Large intestine (tissue), 12 donors: ENCODE results near the gene ADAD1. TPM values are rescaled to one million over a fixed set of nuclear protein-coding genes. Genes with fewer than 3 reads are reported as not detected.

ENCODE experiments used
- DNase-seq, 2 donors: peaks; one replicate each; pipeline versions ENCODE4 v3.0.0 to v3.0.0-alpha.2; 2013
- H3K27ac ChIP-seq: one replicate; pipeline ENCODE4 v1.5.1; 2013; ENCODE audit warnings: low read length
- H3K27me3 ChIP-seq: 2 replicates; pipeline ENCODE4 v1.6.1; 2013; ENCODE audit warnings: low read length; ENCODE audit not compliant: control insufficient read depth, insufficient read depth
- H3K36me3 ChIP-seq: 2 replicates; pipeline ENCODE4 v1.6.1; 2013; ENCODE audit warnings: low read length; ENCODE audit not compliant: control insufficient read depth, insufficient read depth
- H3K4me1 ChIP-seq: one replicate; pipeline ENCODE4 v1.6.1; 2013; ENCODE audit warnings: low read length; ENCODE audit not compliant: control insufficient read depth, insufficient read depth
- H3K4me3 ChIP-seq: one replicate; pipeline ENCODE4 v1.5.1; 2013; ENCODE audit warnings: low read length
- H3K9me3 ChIP-seq: one replicate; pipeline ENCODE4 v1.6.1; 2013; ENCODE audit warnings: mild to moderate bottlenecking, low read depth, low read length, moderate library complexity; ENCODE audit not compliant: control insufficient read depth
- WGBS: methylation state at CpG from one replicate; pipeline ENCODE4 v1.1.5; 2013; ENCODE audit warnings: low lambda C conversion rate; ENCODE audit not compliant: insufficient coverage; 5-methylcytosine and 5-hydroxymethylcytosine counted together
- long read RNA-seq, 11 donors: transcript quantifications; one replicate each; lab custom pipeline, GENCODE V29; 2026
- polyA plus RNA-seq: library from polyadenylated mRNA; unstranded; fragments of 120-200 nt; gene quantifications from one replicate; pipeline ENCODE4 v1.2.1, GENCODE V29; 2013

Gene ADAD1
- polyA plus RNA-seq: not detected
- long read RNA-seq, donor 1: 0 reads
- long read RNA-seq, donor 2: 0 reads
- long read RNA-seq, donor 3: 0 reads
- long read RNA-seq, donor 4: 0 reads
- long read RNA-seq, donor 5: 0 reads
- long read RNA-seq, donor 6: 0 reads
- long read RNA-seq, donor 7: 0 reads
- long read RNA-seq, donor 8: 0 reads
- long read RNA-seq, donor 9: 0 reads
- long read RNA-seq, donor 10: 0 reads
- long read RNA-seq, donor 11: 0 reads

- no peaks in the 10 kb centered on the region for H3K36me3 ChIP-seq
- no peak for DNase-seq
- H3K4me3 ChIP-seq: no peak within 1 kb of the TSS
- H3K27me3 ChIP-seq: no peaks in the 10 kb centered on the region
- H3K27ac ChIP-seq: no peak within 1 kb of the TSS
- H3K4me1 ChIP-seq: no peaks in the 10 kb centered on the region
- WGBS: 100% methylated on average over 4 of the region's 7 CpGs
- peaks cover 6% of the 10 kb centered on the region for H3K9me3 ChIP-seq
Observed at GRCh38 chr4:122378711-122379110, at the start of gene ADAD1. Gene ADAD1 (plus strand): TSS chr4:122379011. CDS start chr4:122380070, 1,059 bp downstream.

GRCh38 chr4:122329876-122330565, 48.8 kb upstream of the ADAD1 start:
- no peak overlapping the region for H3K4me3 ChIP-seq
- peaks cover 36% of the 10 kb centered on the region for H3K36me3 ChIP-seq
- H3K27me3 ChIP-seq: no peaks in the 10 kb centered on the region
- WGBS: 100% methylated on average over 2 of the region's 3 CpGs
- no peak for DNase-seq
- no peaks in the 10 kb centered on the region for H3K9me3 ChIP-seq
- no peak overlapping the region for H3K27ac ChIP-seq
- H3K4me1 ChIP-seq: no peaks in the 10 kb centered on the region

GRCh38 chr4:122331195-122331594, 47.6 kb upstream of the ADAD1 start:
- H3K27ac ChIP-seq: no peak overlapping the region
- H3K36me3 ChIP-seq: peaks cover 47% of the 10 kb centered on the region
- H3K4me1 ChIP-seq: no peaks in the 10 kb centered on the region
- H3K4me3 ChIP-seq: no peak overlapping the region
- no peaks in the 10 kb centered on the region for H3K27me3 ChIP-seq
- H3K9me3 ChIP-seq: no peaks in the 10 kb centered on the region
- DNase-seq: no peak
- no CpG with 5 or more reads among the region's 4 CpGs for WGBS

GRCh38 chr4:122334828-122335227, 44.0 kb upstream of the ADAD1 start:
- Histone ChIP-seq H3K4me1 (no peaks in the 10 kb centered on the region), H3K9me3 (no peaks in the 10 kb centered on the region), H3K36me3 (peaks cover 44% of the 10 kb centered on the region), H3K27ac (no peak overlapping the region), H3K4me3 (no peak overlapping the region), H3K27me3 (no peaks in the 10 kb centered on the region)
- DNase-seq: no peak

GRCh38 chr4:122341886-122342285, 36.9 kb upstream of the ADAD1 start:
- Histone ChIP-seq H3K36me3 (peaks cover 33% of the 10 kb centered on the region), H3K4me3 (no peak overlapping the region), H3K27me3 (no peaks in the 10 kb centered on the region), H3K4me1 (no peaks in the 10 kb centered on the region), H3K27ac (no peak overlapping the region), H3K9me3 (no peaks in the 10 kb centered on the region)
- DNase-seq: no peak
- WGBS: 67% methylated on average over 1 of the region's 1 CpG

- Histone ChIP-seq H3K4me1 (no peaks in the 10 kb centered on the region), H3K9me3 (no peaks in the 10 kb centered on the region), H3K27ac (no peak overlapping the region), H3K4me3 (no peak overlapping the region), H3K27me3 (no peaks in the 10 kb centered on the region), H3K36me3 (peaks cover 55% of the 10 kb centered on the region)
- DNase-seq: no peak
- WGBS: 100% methylated on average over 1 of the region's 1 CpG
Observed at GRCh38 chr4:122346036-122346435, 32.8 kb upstream of the ADAD1 start.

DNA sequence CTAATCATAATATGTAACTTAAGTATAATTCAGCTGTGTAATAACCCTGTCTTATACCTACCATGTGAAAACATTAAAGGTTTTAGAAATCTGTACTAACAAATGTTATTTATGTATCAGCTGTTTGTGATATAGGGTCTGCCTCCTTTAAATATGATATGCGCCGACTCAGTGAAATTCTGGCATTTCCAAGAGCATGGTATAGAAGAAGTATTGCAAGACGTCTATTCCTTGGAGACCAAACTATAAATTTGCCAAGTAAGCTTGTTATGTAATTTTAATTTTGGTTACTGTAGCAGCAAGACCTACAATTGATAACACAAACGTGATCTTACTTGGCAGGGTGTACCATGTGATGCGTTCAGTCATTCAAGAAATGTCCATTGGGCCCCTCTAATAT, 32.3 kb upstream of the ADAD1 start:
- DNase-seq: no peak
- Histone ChIP-seq H3K27ac (no peak overlapping the region), H3K4me1 (no peaks in the 10 kb centered on the region), H3K36me3 (peaks cover 55% of the 10 kb centered on the region), H3K9me3 (no peaks in the 10 kb centered on the region), H3K27me3 (no peaks in the 10 kb centered on the region), H3K4me3 (no peak overlapping the region)
- 80% methylated on average over 1 of the region's 5 CpGs for WGBS

DNA sequence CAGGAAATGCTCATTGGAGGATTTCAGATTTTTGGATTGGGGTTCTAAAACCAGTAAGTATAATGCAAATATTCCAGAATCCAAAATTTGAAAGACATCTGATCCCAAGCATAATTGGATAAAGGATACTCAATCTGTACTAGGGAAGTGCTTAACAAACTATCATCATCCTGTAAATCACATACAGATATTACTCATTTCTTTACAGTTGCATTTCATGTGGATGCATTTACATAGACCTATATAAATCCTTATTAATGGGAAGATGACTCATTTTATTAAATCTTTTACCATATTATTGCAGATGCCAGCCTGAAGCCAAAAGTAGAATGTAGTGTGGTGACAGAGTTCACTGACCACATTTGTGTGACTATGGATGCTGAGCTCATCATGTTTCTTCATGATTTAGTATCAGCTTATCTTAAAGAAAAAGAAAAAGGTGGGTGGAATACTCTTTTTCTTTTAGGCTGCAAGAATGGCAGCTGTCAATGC, 22.4 kb upstream of the ADAD1 start:
- Histone ChIP-seq H3K27ac (no peak overlapping the region), H3K36me3 (peaks cover 44% of the 10 kb centered on the region), H3K4me3 (no peak overlapping the region), H3K4me1 (no peaks in the 10 kb centered on the region), H3K9me3 (no peaks in the 10 kb centered on the region), H3K27me3 (no peaks in the 10 kb centered on the region)
- DNase-seq: no peak

- 100% methylated on average over 1 of the region's 3 CpGs for WGBS
- peaks cover 26% of the 10 kb centered on the region for H3K36me3 ChIP-seq
- no peaks in the 10 kb centered on the region for H3K9me3 ChIP-seq
- H3K27me3 ChIP-seq: no peaks in the 10 kb centered on the region
- no peak overlapping the region for H3K4me3 ChIP-seq
- H3K27ac ChIP-seq: no peak overlapping the region
- no peak for DNase-seq
- H3K4me1 ChIP-seq: no peaks in the 10 kb centered on the region
Observed at GRCh38 chr4:122360754-122361153, 18.1 kb upstream of the ADAD1 start.

DNA sequence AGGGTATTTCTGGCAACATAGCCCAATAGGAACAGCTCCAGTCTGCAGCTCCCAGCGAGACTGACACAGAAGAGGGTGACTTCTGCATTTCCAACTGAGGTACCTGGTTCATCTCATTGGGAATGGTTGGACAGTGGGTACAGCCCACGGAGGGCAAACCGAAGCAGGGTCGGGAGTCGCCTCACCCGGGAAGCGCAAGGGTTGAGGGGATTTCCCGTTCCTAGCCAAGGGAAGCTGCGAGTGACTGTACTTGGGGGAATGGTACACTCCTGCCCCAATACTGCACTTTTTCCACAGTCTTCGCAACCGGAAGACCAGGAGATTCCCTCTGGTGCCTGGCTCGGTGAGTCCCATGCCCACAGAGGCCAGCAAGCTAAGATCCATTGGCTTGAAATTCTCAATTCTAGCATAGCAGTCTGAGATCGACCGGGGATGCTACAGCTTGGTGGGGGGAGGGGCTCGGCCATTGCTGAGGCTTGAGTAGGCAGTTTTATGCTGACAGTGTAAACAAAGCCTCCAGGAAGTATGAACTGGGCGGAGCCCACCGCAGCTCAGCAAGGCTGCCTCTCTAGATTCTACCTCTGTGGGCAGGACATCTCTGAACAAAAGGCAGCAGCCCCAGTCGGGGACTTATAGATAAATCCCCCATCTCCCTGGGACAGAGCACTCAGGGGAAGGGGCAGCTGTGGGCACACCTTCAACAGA, 14.0 kb upstream of the ADAD1 start:
- H3K4me3 ChIP-seq: no peak overlapping the region
- H3K36me3 ChIP-seq: peaks cover 8% of the 10 kb centered on the region
- WGBS: no CpG with 5 or more reads among the region's 18 CpGs
- H3K27ac ChIP-seq: no peak overlapping the region
- H3K4me1 ChIP-seq: no peaks in the 10 kb centered on the region
- DNase-seq: no peak
- no peaks in the 10 kb centered on the region for H3K27me3 ChIP-seq
- no peaks in the 10 kb centered on the region for H3K9me3 ChIP-seq
